ENCODE data around the gene KRTAP1-5. TPM values are rescaled to one million over a fixed set of nuclear protein-coding genes. Genes with fewer than 3 reads are reported as not detected.

Gene KRTAP1-5
- total and polyA plus RNA-seq, 4 donors = not detected

GRCh38 chr17:41013181-41013580, 13.8 kb downstream of the KRTAP1-5 start:
- intact Hi-C loops (cut with DNase I) = no loop called here
- WGBS, 2 donors = 69 to 78% methylated on average over 3 of the region's 3 CpGs
- ATAC-seq (ENCODE audit: low FRiP score) (no peak), DNase-seq (no peak)
- no peaks in the 10 kb centered on the region for H3K27me3 ChIP-seq (ENCODE audit: control insufficient read depth in 1 of 2, insufficient read depth in 2 of 2, low read length in 1 of 2)
- no peaks in the 10 kb centered on the region for H3K9me3 ChIP-seq (ENCODE audit: control insufficient read depth, low read length)
- H3K27ac ChIP-seq (ENCODE audit: low read depth in 1 of 2, low read length in 2 of 2) = no peak overlapping the region
- H3K4me3 ChIP-seq (ENCODE audit: low read length in 2 of 2) = no peak overlapping the region
- H3K36me3 ChIP-seq (ENCODE audit: control insufficient read depth in 1 of 2, insufficient read depth in 2 of 2, low read length in 1 of 2) = no peaks in the 10 kb centered on the region
- no peaks in the 10 kb centered on the region for H3K4me1 ChIP-seq (ENCODE audit: control insufficient read depth in 1 of 2, insufficient read depth in 2 of 2, low read length in 2 of 2)

GRCh38 chr17:41012326-41013120, 14.5 kb downstream of the KRTAP1-5 start:
- Histone ChIP-seq H3K27ac (ENCODE audit: low read depth in 1 of 2, low read length in 2 of 2) (no peak overlapping the region), H3K27me3 (ENCODE audit: control insufficient read depth in 1 of 2, insufficient read depth in 2 of 2, low read length in 1 of 2) (no peaks in the 10 kb centered on the region), H3K4me1 (ENCODE audit: control insufficient read depth in 1 of 2, insufficient read depth in 2 of 2, low read length in 2 of 2) (no peaks in the 10 kb centered on the region), H3K9me3 (ENCODE audit: control insufficient read depth, low read length) (no peaks in the 10 kb centered on the region), H3K4me3 (ENCODE audit: low read length in 2 of 2) (no peak overlapping the region), H3K36me3 (ENCODE audit: control insufficient read depth in 1 of 2, insufficient read depth in 2 of 2, low read length in 1 of 2) (no peaks in the 10 kb centered on the region)
- DNase-seq (no peak), ATAC-seq (ENCODE audit: low FRiP score) (no peak)
- WGBS, 2 donors = 70% methylated on average over 6 of the region's 6 CpGs
- intact Hi-C loops (cut with DNase I) = no loop called here

DNA sequence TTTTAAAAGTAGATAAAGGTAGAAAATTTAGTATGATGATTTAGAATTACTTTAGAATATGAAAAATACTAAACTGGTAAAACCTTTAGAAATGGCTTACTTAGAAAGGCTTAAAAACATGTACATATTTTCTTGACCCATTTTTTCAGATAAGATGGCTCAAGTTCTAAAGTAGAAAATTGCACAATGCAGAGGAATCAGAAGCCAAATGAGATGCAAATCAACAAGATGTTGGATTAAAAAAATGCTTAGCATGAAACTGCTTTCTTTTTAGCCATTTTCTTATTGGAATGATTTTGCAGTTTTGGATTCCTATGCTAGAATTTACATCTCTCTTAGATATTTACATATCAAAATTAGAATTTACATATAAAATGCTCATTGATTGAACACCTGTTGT, 16.6 kb downstream of the KRTAP1-5 start:
- Histone ChIP-seq H3K4me1 (ENCODE audit: control insufficient read depth in 1 of 2, insufficient read depth in 2 of 2, low read length in 2 of 2) (no peaks in the 10 kb centered on the region), H3K9me3 (ENCODE audit: control insufficient read depth, low read length) (no peaks in the 10 kb centered on the region), H3K4me3 (ENCODE audit: low read length in 2 of 2) (no peak overlapping the region), H3K27ac (ENCODE audit: low read depth in 1 of 2, low read length in 2 of 2) (no peak overlapping the region), H3K27me3 (ENCODE audit: control insufficient read depth in 1 of 2, insufficient read depth in 2 of 2, low read length in 1 of 2) (no peaks in the 10 kb centered on the region), H3K36me3 (ENCODE audit: control insufficient read depth in 1 of 2, insufficient read depth in 2 of 2, low read length in 1 of 2) (no peaks in the 10 kb centered on the region)
- DNase-seq (no peak), ATAC-seq (ENCODE audit: low FRiP score) (no peak)
- intact Hi-C loops (cut with DNase I) = no loop called here

DNA sequence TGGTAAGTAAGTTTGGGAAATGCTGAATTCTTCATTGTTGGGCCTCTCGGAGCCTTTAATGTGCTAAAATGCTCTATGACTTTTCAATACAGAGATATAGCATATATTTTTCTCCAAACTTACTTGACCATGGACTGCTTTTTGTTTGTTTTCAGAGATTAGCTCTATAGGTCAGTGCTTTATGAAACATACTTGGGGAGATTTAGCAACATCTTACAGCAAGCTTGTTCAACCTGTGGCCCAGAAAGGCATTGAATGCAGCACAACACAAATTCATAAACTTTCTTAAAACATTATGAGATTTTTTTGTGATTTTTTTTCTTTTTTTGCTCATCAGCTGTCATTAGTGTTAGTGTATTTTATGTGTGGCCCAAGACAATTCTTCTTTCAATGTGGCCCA, 17.1 kb downstream of the KRTAP1-5 start:
- DNase-seq (no peak), ATAC-seq (ENCODE audit: low FRiP score) (no peak)
- 79 to 85% methylated on average over 1 of the region's 1 CpG for whole genome bisulfite sequencing, 2 donors
- H3K9me3 ChIP-seq (ENCODE audit: control insufficient read depth, low read length) = no peaks in the 10 kb centered on the region
- no peaks in the 10 kb centered on the region for H3K36me3 ChIP-seq (ENCODE audit: control insufficient read depth in 1 of 2, insufficient read depth in 2 of 2, low read length in 1 of 2)
- H3K27me3 ChIP-seq (ENCODE audit: control insufficient read depth in 1 of 2, insufficient read depth in 2 of 2, low read length in 1 of 2) = no peaks in the 10 kb centered on the region
- no peak overlapping the region for H3K4me3 ChIP-seq (ENCODE audit: low read length in 2 of 2)
- H3K27ac ChIP-seq (ENCODE audit: low read depth in 1 of 2, low read length in 2 of 2) = no peak overlapping the region
- intact Hi-C loops (cut with DNase I) = no loop called here
- no peaks in the 10 kb centered on the region for H3K4me1 ChIP-seq (ENCODE audit: control insufficient read depth in 1 of 2, insufficient read depth in 2 of 2, low read length in 2 of 2)

DNA sequence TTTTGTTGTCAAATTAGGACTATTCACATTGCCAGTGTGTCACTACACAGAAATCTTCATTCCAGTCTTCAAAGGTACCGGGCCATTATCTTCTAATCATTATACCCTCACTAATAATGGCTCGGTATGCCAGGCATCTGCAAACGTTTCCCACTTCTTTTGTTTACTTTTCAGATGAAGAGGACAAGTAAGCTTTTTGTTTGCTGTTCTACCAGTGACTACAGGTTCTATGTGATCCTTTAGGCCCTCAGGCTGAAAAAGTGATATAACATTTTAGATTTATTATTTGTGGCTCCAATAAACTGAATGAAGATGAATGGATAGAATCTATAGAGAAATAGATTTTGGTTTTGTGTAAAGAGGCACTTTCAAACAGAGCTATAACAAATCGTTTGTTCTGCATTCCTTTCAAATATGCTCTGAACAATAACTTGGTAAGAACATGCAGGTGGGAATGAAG, 17.7 kb downstream of the KRTAP1-5 start:
- H3K9me3 ChIP-seq (ENCODE audit: control insufficient read depth, low read length) = no peaks in the 10 kb centered on the region
- no peaks in the 10 kb centered on the region for H3K36me3 ChIP-seq (ENCODE audit: control insufficient read depth in 1 of 2, insufficient read depth in 2 of 2, low read length in 1 of 2)
- no peak overlapping the region for H3K4me3 ChIP-seq (ENCODE audit: low read length in 2 of 2)
- no peak for DNase-seq
- 40 to 46% methylated on average over 4 of the region's 4 CpGs for WGBS, 2 donors
- no peaks in the 10 kb centered on the region for H3K4me1 ChIP-seq (ENCODE audit: control insufficient read depth in 1 of 2, insufficient read depth in 2 of 2, low read length in 2 of 2)
- intact Hi-C loops (cut with DNase I) = no loop called here
- ATAC-seq (ENCODE audit: low FRiP score) = no peak
- no peak overlapping the region for H3K27ac ChIP-seq (ENCODE audit: low read depth in 1 of 2, low read length in 2 of 2)
- H3K27me3 ChIP-seq (ENCODE audit: control insufficient read depth in 1 of 2, insufficient read depth in 2 of 2, low read length in 1 of 2) = no peaks in the 10 kb centered on the region

DNA sequence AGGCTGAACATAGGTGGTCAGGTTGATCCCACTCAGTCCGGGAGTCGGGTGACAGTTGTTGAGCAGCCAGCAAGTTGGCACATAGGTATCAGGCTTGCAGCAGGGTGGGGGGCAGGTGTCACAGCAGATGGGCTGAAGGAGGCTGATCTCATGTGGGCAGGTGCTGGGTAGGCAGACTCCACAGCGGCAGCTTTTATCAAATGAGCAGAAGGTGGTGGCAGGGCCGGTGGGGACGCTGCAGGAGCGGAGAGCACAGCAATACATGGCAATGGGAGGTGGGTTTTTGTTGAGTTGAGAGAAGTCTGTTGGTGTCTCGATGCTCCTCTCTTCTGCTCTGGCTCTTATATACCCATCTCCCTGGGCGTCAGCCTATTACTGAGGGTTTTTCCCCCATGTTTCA, 18.2 kb downstream of the KRTAP1-5 start, which contains the start of gene KRTAP3-1:
Gene KRTAP3-1, minus strand, starts transcription at position 318 of the 400 bp plus-strand sequence. Its CDS starts 54 bp downstream, at position 264.
- DNase-seq (no peak), ATAC-seq (ENCODE audit: low FRiP score) (no peak)
- intact Hi-C loops (cut with DNase I) = no loop called here
- H3K27ac ChIP-seq (ENCODE audit: low read depth in 1 of 2, low read length in 2 of 2) = no peak within 1 kb of the TSS
- no peak within 1 kb of the TSS for H3K4me3 ChIP-seq (ENCODE audit: low read length in 2 of 2)
- H3K9me3 ChIP-seq (ENCODE audit: control insufficient read depth, low read length) = no peaks in the 10 kb centered on the region
- H3K36me3 ChIP-seq (ENCODE audit: control insufficient read depth in 1 of 2, insufficient read depth in 2 of 2, low read length in 1 of 2) = no peaks in the 10 kb centered on the region
- H3K4me1 ChIP-seq (ENCODE audit: control insufficient read depth in 1 of 2, insufficient read depth in 2 of 2, low read length in 2 of 2) = no peaks in the 10 kb centered on the region
- no peaks in the 10 kb centered on the region for H3K27me3 ChIP-seq (ENCODE audit: control insufficient read depth in 1 of 2, insufficient read depth in 2 of 2, low read length in 1 of 2)
- 79 to 83% methylated on average over 8 of the region's 8 CpGs for WGBS, 2 donors

GRCh38 chr17:41004397-41004796, 22.6 kb downstream of the KRTAP1-5 start:
- intact Hi-C loops (cut with DNase I) = no loop called here
- no peaks in the 10 kb centered on the region for H3K4me1 ChIP-seq (ENCODE audit: control insufficient read depth in 1 of 2, insufficient read depth in 2 of 2, low read length in 2 of 2)
- H3K27me3 ChIP-seq (ENCODE audit: control insufficient read depth in 1 of 2, insufficient read depth in 2 of 2, low read length in 1 of 2) = no peaks in the 10 kb centered on the region
- no peak for ATAC-seq (ENCODE audit: low FRiP score)
- no peaks in the 10 kb centered on the region for H3K36me3 ChIP-seq (ENCODE audit: control insufficient read depth in 1 of 2, insufficient read depth in 2 of 2, low read length in 1 of 2)
- no peak overlapping the region for H3K4me3 ChIP-seq (ENCODE audit: low read length in 2 of 2)
- DNase-seq = no peak
- 82 to 89% methylated on average over 3 of the region's 3 CpGs for WGBS, 2 donors
- H3K9me3 ChIP-seq (ENCODE audit: control insufficient read depth, low read length) = no peaks in the 10 kb centered on the region
- H3K27ac ChIP-seq (ENCODE audit: low read depth in 1 of 2, low read length in 2 of 2) = no peak overlapping the region

DNA sequence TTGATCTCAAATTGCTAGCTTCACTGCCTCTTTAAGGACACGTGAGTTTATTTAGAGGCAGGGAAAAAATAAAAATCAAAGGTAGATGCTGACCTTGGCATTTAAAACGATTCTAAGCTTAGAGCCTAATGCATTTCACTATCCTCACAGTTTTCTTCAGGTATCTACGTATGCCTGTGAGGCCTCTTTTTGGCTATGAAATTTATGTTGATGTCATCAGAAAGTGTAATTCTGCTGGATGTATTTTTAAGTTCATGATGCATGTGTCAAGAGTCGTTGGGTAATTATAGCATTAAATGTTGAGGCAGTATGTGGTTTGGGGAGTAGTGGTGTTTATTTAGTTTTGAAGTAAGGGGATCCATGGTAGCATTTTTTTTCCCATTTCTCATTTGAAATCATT, 23.1 kb downstream of the KRTAP1-5 start:
- H3K4me1 ChIP-seq (ENCODE audit: control insufficient read depth in 1 of 2, insufficient read depth in 2 of 2, low read length in 2 of 2) = no peaks in the 10 kb centered on the region
- 46 to 50% methylated on average over 4 of the region's 4 CpGs for WGBS, 2 donors
- H3K4me3 ChIP-seq (ENCODE audit: low read length in 2 of 2) = no peak overlapping the region
- H3K9me3 ChIP-seq (ENCODE audit: control insufficient read depth, low read length) = no peaks in the 10 kb centered on the region
- no peaks in the 10 kb centered on the region for H3K27me3 ChIP-seq (ENCODE audit: control insufficient read depth in 1 of 2, insufficient read depth in 2 of 2, low read length in 1 of 2)
- ATAC-seq (ENCODE audit: low FRiP score) (no peak), DNase-seq (no peak)
- intact Hi-C loops (cut with DNase I) = no loop called here
- no peaks in the 10 kb centered on the region for H3K36me3 ChIP-seq (ENCODE audit: control insufficient read depth in 1 of 2, insufficient read depth in 2 of 2, low read length in 1 of 2)
- no peak overlapping the region for H3K27ac ChIP-seq (ENCODE audit: low read depth in 1 of 2, low read length in 2 of 2)

DNA sequence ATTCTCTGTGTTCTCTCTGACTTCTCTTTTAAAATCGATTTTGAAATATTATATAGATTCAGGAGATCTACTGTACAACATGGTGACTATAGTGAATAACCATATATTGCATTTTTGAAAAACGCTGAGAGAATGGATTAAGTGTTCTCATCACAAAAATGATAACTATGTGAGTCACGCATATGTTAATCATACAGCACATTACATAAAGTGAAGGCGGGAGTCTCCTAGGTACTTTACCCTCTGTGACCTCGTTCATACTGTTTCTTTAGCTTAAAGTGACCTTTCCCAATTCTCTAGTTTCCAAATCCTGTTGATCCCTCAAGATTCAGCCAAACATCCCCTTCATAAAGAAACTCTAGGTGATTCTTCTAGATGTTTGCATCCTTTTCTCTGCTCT, 24.2 kb downstream of the KRTAP1-5 start:
- Histone ChIP-seq H3K27ac (ENCODE audit: low read depth in 1 of 2, low read length in 2 of 2) (no peak overlapping the region), H3K27me3 (ENCODE audit: control insufficient read depth in 1 of 2, insufficient read depth in 2 of 2, low read length in 1 of 2) (no peaks in the 10 kb centered on the region), H3K4me3 (ENCODE audit: low read length in 2 of 2) (no peak overlapping the region), H3K36me3 (ENCODE audit: control insufficient read depth in 1 of 2, insufficient read depth in 2 of 2, low read length in 1 of 2) (no peaks in the 10 kb centered on the region), H3K4me1 (ENCODE audit: control insufficient read depth in 1 of 2, insufficient read depth in 2 of 2, low read length in 2 of 2) (no peaks in the 10 kb centered on the region), H3K9me3 (ENCODE audit: control insufficient read depth, low read length) (no peaks in the 10 kb centered on the region)
- intact Hi-C loops (cut with DNase I) = no loop called here
- WGBS, 2 donors = 50 to 52% methylated on average over 5 of the region's 5 CpGs
- ATAC-seq (ENCODE audit: low FRiP score) (no peak), DNase-seq (no peak)
